Mesenteric fat pad (tissue), 1 donor: Measurements from ENCODE around the gene TANGO2. TPM values are rescaled to one million over a fixed set of nuclear protein-coding genes. Genes with fewer than 3 reads are reported as not detected.
"Not testable (repeated sequence)": the region's sequence is repeated elsewhere in the genome, so short reads cannot be mapped to it uniquely, and the experiment has no call there.

Experiments used
- DNase-seq: peaks from one replicate; pipeline ENCODE4 v3.0.0-alpha.2; 2020; ENCODE audit warnings: low spot score
- total RNA-seq: library from RNA; stranded (reverse); fragmentation: NEBNext Ultra II Directional; extraction: Animal tissue kit (Norgen Biotek cat#: 25700); gene quantifications from one replicate; pipeline ENCODE4 v1.2.1, GENCODE V29; 2021
- donor health status: DM: yes; HTN: yes; CAD: no.

Gene TANGO2
- total RNA-seq, 1 donor from 2014 or later = 34.8 TPM

- no peak for DNase-seq
These were observed 40.0 kb downstream of the TANGO2 start for GRCh38 chr22:20060700-20061480.

GRCh38 chr22:20061481-20061861 lies 40.6 kb downstream of the TANGO2 start:
- DNase-seq = no peak

- no peak for DNase-seq
These were observed 41.3 kb downstream of the TANGO2 start for GRCh38 chr22:20062043-20062765.

GRCh38 chr22:20062766-20063083 lies 41.8 kb downstream of the TANGO2 start:
- no peak for DNase-seq

- DNase-seq = no peak
These were observed 42.6 kb downstream of the TANGO2 start for GRCh38 chr22:20063271-20064139.

GRCh38 chr22:20064140-20064480 lies 43.2 kb downstream of the TANGO2 start:
- no peak for DNase-seq

- no peak for DNase-seq
These were observed 43.8 kb downstream of the TANGO2 start for GRCh38 chr22:20064545-20065262.

GRCh38 chr22:20065896-20066616 lies 45.1 kb downstream of the TANGO2 start:
- no peak for DNase-seq

GRCh38 chr22:20066617-20067383 lies 45.9 kb downstream of the TANGO2 start:
- DNase-seq = no peak

- DNase-seq = not testable (repeated sequence)
These were observed 46.4 kb downstream of the TANGO2 start for GRCh38 chr22:20067384-20067682.

- DNase-seq = no peak
These were observed 47.7 kb downstream of the TANGO2 start for GRCh38 chr22:20068640-20069039.

GRCh38 chr22:20069331-20070042 lies 48.6 kb downstream of the TANGO2 start:
- no peak for DNase-seq

- DNase-seq = no peak
These were observed 50.6 kb downstream of the TANGO2 start for GRCh38 chr22:20071524-20071972.

- DNase-seq = no peak
These were observed 55.8 kb downstream of the TANGO2 start for GRCh38 chr22:20076627-20077172.

- DNase-seq = peak; percentile 97
These were observed 59.0 kb downstream of the TANGO2 start, which contains the start of gene DGCR8 for GRCh38 chr22:20079745-20080444. Gene DGCR8 (plus strand): TSS chr22:20080241. CDS start chr22:20085964, 5,723 bp downstream.

GRCh38 chr22:20080445-20080775 lies 59.5 kb downstream of the TANGO2 start:
- no peak for DNase-seq

GRCh38 chr22:20080776-20081654 lies 60.1 kb downstream of the TANGO2 start:
- no peak for DNase-seq
